Heart right ventricle (tissue), 16 donors: ENCODE data around the gene HDAC2. TPM values are rescaled to one million over a fixed set of nuclear protein-coding genes. Genes with fewer than 3 reads are reported as not detected.
A peak's percentile ranks its signal among the peaks of the same experiment; 100 is the strongest.

Experiments
- ATAC-seq, 8 donors: fragments of 200-7000 bp; cut with Tn5 transposase; one replicate each; pipeline ENCODE4 v1.9.1; 2020; ENCODE audit warnings: mild to moderate bottlenecking in 8 of 8, moderate library complexity in 8 of 8, moderate number of reproducible peaks in 1 of 8
- DNase-seq, 2 donors: peaks; one replicate each; pipeline ENCODE4 v3.0.0-alpha.2; 2020
- H3K27ac ChIP-seq, 10 donors: fragments of 200-600 bp; sonication (generic) in 2 of 10; one replicate each; pipeline versions ENCODE4 v1.5.0 to v1.8.0; 2020 to 2022; ENCODE audit warnings: mild to moderate bottlenecking in 3 of 10
- H3K27me3 ChIP-seq, 7 donors: fragments of 200-600 bp; one replicate each; pipeline ENCODE4 v1.8.0; 2021 to 2022; ENCODE audit warnings: mild to moderate bottlenecking in 2 of 7
- H3K36me3 ChIP-seq, 9 donors: fragments of 200-600 bp; sonication (generic) in 1 of 9; one replicate each; pipeline versions ENCODE4 v1.5.0 to v1.8.0; 2020 to 2022; ENCODE audit warnings: mild to moderate bottlenecking in 2 of 9
- H3K4me1 ChIP-seq, 9 donors: fragments of 200-600 bp; sonication (generic) in 1 of 9; one replicate each; pipeline versions ENCODE4 v1.5.0 to v1.8.0; 2020 to 2022; ENCODE audit warnings: mild to moderate bottlenecking in 4 of 9
- H3K4me3 ChIP-seq, 10 donors: fragments of 200-600 bp; sonication (generic) in 2 of 10; one replicate each; pipeline versions ENCODE4 v1.5.0 to v1.8.0; 2020 to 2022; ENCODE audit warnings: mild to moderate bottlenecking in 7 of 10, moderate library complexity in 2 of 10
- H3K9me3 ChIP-seq, 11 donors: fragments of 200-600 bp in 10 of 11; sonication (generic) in 2 of 11; one replicate each; pipeline versions ENCODE4 v1.5.0 to v1.8.0; 2013 to 2022; ENCODE audit warnings: mild to moderate bottlenecking in 2 of 11, control low read depth in 1 of 11, moderate library complexity in 1 of 11
- WGBS, 2 donors: extraction: QIAGEN DNeasy Blood & Tissue Kit; methylation state at CpG; one replicate each; pipeline ENCODE4 v1.1.7; 2013; ENCODE audit warnings: inconsistent platforms in 1 of 2; 5-methylcytosine and 5-hydroxymethylcytosine counted together
- intact Hi-C, 10 donors: fragments of 100-400 bp; cut with DNase I; formaldehyde crosslinking; loops; one replicate each; pipeline versions ENCODE4 v1.11.1 to v1.14.2; 2022
- polyA plus RNA-seq, 2 donors: library from polyadenylated mRNA; stranded (reverse); fragments of 200-250 nt; gene quantifications; one replicate each; pipeline ENCODE4 v1.2.3, GENCODE V29; 2013
- total RNA-seq, 10 donors: library from RNA; stranded (reverse); fragmentation: NEBNext Ultra II Directional in 3 of 10; extraction: Animal tissue kit (Norgen Biotek cat#: 25700) in 3 of 10; gene quantifications; one replicate each; pipeline versions ENCODE4 v1.2.1 to v1.2.4, GENCODE V29; 2021 to 2023
- TF ChIP-seq, protein P1 (sequence below), 9 donors: fragments of 200-600 bp; sonication (generic) in 2 of 9; IDR thresholded peaks; one replicate each; pipeline versions ENCODE4 v1.5.0 to v1.8.0; 2021 to 2022; ENCODE audit warnings: antibody characterized with exemption in 9 of 9, mild to moderate bottlenecking in 5 of 9, moderate library complexity in 1 of 9
- donor health status: Arrhythmogenic right ventricular cardiomyopathy.
- donor health status: ischemic (EF 13 %, LVEDD 7.1; RV severe dilation, severe dysfunction).
- donor health status: healthy with polysubstance abuse.
- donor health status: DM: no; HTN: yes; CAD: no.
- donor health status: DM: no; HTN: no; CAD: no.
- donor health status: ischemic (EF 25% LVEDD 6.9; RV normal size, moderate dysfunction).
- donor health status: ischemic (EF 25% LVEDD 5.7; RV mildly dilated, moderate dysfunction).
- donor health status: healthy.
- donor health status: DM: yes; HTN: yes; CAD: no.
- donor health status: Ischemic cardiomyopathy.
- donor health status: ischemic (EF 35%, LVEDD 5.7; RV mildly dilated, moderate dysfunction).
- donor health status: nonischemic (EF 11% LVEDD 7.7; RV severe dilation, severe dysfunction).
- donor health status: DM: yes; HTN: yes; CAD: no.
- donor health status: PGD.
- donor health status: ischemic (EF 29% LVEDD 5.4; RV normal size, mild dysfunction).
- donor health status: nonischemic (EF 23%, LVEDD 6.1; RV moderate dilation, normal function).

The HDAC2 gene
- total and polyA plus RNA-seq, 12 donors, result 23.2 to 60.2 (median 46.2) TPM

DNA sequence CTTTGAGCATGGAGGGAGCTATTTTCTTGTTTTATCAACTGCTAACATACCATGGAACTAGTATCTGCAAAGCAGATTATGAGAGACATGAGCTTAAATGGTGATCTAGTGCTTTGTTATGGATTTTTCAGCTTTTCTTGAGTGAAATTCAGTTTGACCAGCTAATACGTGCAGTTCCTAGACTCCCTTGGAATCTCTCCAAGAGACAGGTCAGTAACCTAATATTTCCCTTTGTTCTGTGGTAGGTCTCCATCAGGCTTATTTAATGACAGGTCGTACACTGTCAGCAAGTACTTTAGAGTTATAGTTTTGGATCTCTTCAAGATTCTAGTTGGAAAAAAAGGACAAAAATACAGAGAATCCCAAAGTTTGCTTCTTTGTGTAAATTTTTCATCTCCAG is 43.9 kb downstream of the HDAC2 start:
- 27 to 32% methylated on average over 2 of the region's 2 CpGs for WGBS, 2 donors
- H3K27ac ChIP-seq, result peak overlapping the region in 3 of 10 donors; percentile 24 to 32 (median 31)
- peaks cover 0 to 44% (median 8%) of the 10 kb centered on the region in 9 donors for H3K4me1 ChIP-seq
- no peak for DNase-seq
- H3K4me3 ChIP-seq, result no peak overlapping the region
- peaks cover 0 to 28% (median 13%) of the 10 kb centered on the region in 11 donors for H3K9me3 ChIP-seq
- TF ChIP-seq, protein P1, sequence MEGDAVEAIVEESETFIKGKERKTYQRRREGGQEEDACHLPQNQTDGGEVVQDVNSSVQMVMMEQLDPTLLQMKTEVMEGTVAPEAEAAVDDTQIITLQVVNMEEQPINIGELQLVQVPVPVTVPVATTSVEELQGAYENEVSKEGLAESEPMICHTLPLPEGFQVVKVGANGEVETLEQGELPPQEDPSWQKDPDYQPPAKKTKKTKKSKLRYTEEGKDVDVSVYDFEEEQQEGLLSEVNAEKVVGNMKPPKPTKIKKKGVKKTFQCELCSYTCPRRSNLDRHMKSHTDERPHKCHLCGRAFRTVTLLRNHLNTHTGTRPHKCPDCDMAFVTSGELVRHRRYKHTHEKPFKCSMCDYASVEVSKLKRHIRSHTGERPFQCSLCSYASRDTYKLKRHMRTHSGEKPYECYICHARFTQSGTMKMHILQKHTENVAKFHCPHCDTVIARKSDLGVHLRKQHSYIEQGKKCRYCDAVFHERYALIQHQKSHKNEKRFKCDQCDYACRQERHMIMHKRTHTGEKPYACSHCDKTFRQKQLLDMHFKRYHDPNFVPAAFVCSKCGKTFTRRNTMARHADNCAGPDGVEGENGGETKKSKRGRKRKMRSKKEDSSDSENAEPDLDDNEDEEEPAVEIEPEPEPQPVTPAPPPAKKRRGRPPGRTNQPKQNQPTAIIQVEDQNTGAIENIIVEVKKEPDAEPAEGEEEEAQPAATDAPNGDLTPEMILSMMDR (IDR thresholded peaks at IDR 0.05), result no peak
- H3K36me3 ChIP-seq, result no peaks in the 10 kb centered on the region
- ATAC-seq, result no peak
- H3K27me3 ChIP-seq, result no peaks in the 10 kb centered on the region
- intact Hi-C loops, result no loop called here

DNA sequence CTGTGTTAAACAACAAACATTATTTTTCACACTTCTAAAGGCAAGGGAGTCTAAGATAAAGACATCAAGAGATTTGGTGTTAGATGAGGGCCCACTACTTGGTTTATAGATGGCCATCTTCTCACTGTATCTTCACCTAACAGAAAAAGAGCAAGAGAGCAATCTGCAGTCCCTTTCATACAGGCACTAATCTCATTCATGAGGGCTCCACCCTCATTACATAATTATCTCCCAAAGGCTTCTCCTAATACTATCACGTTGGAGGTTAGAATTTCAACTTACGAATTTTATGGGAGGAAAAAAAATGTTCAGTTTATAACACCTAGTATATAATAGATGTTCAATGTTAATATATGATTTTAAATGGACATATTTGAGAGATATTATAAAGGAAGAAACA is 45.6 kb downstream of the HDAC2 start:
- no peak for ATAC-seq

DNA sequence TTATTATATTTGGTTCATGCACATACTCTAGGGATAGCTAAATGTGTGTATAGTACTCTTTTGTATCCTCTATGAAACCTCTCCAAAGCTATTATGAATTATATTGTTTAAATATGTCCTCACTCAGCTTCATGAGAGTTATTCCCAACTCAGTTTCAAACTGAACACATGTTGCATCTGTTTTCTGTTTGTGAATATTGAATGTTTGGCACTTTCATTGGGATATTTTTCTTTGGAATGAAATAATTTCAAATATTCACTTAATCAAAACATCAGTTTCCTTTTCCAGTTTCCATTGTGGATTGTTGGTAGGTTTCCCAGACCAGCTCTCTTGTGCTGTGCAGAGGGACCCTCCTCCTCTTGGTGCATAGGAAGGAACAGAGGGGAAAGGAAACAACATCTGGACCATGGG is 46.6 kb downstream of the HDAC2 start:
- ATAC-seq (peak in 6 of 8 donors; percentile 68 to 80 (median 70)), DNase-seq (no peak)
- H3K36me3 ChIP-seq, result no peaks in the 10 kb centered on the region
- TF ChIP-seq, protein P1 (IDR thresholded peaks at IDR 0.05), result no peak
- H3K9me3 ChIP-seq, result peaks cover 0 to 11% (median 2%) of the 10 kb centered on the region in 11 donors
- no peaks in the 10 kb centered on the region for H3K27me3 ChIP-seq
- peak overlapping the region in 6 of 10 donors; percentile 9 to 68 (median 41) for H3K27ac ChIP-seq
- H3K4me1 ChIP-seq, result peaks cover 0 to 66% (median 22%) of the 10 kb centered on the region in 9 donors
- intact Hi-C loops, result loop anchor here in 1 of 10 donors (5.0 kb wide), 1 partner anchor 67 kb away; the partner anchor contains the start of gene MARCKS
- no peak overlapping the region for H3K4me3 ChIP-seq

More for the DNA sequence above, 45.6 kb downstream of the HDAC2 start:
- DNase-seq, result no peak
- intact Hi-C loops, result no loop called here
- peaks cover 0 to 57% (median 20%) of the 10 kb centered on the region in 9 donors for H3K4me1 ChIP-seq
- H3K27ac ChIP-seq, result peak overlapping the region in 4 of 10 donors; percentile 38 to 68 (median 62)
- TF ChIP-seq, protein P1 (IDR thresholded peaks at IDR 0.05), result no peak
- H3K27me3 ChIP-seq, result no peaks in the 10 kb centered on the region
- H3K4me3 ChIP-seq, result no peak overlapping the region
- 47 to 54% methylated on average over 2 of the region's 2 CpGs for WGBS, 2 donors
- H3K9me3 ChIP-seq, result peaks cover 0 to 22% (median 13%) of the 10 kb centered on the region in 11 donors
- H3K36me3 ChIP-seq, result no peaks in the 10 kb centered on the region

DNA sequence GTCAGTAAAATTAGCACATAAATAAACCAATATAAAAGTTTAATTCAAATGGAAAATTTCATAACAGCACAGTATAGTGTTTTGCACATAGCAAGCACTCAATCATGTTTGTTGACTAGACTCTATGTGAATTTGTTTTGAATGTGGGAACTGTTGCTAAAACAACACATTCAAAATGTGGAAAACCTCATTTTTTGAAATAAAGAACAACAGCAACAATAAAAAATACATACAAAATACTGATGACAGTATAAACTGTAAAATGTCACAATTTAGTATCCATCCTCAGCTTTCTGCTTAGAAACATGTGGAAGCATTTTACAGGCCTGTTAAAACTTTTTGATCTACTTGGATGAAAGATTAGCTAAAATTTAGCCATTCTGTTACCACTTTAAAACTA is 47.4 kb downstream of the HDAC2 start:
- Histone ChIP-seq H3K36me3 (no peaks in the 10 kb centered on the region), H3K27ac (peak overlapping the region in 6 of 10 donors; percentile 0 to 68 (median 32)), H3K4me3 (no peak overlapping the region), H3K9me3 (peaks cover 0 to 4% (median 0%) of the 10 kb centered on the region in 11 donors), H3K4me1 (peaks cover 0 to 69% (median 22%) of the 10 kb centered on the region in 9 donors), H3K27me3 (no peaks in the 10 kb centered on the region)
- TF ChIP-seq, protein P1 (IDR thresholded peaks at IDR 0.05), result no peak
- DNase-seq (no peak), ATAC-seq (no peak)
- intact Hi-C loops, result loop anchor here in 1 of 10 donors (5.0 kb wide), 1 partner anchor 66 kb away; the partner anchor contains the start of gene MARCKS
